HCT116 (cell line): ENCODE results near the gene PRAMEF12. TPM values are rescaled to one million over a fixed set of nuclear protein-coding genes. Genes with fewer than 3 reads are reported as not detected.

ENCODE experiments used
- ATAC-seq: fragments of 200-7000 bp; cut with Tn5 transposase; 2 replicates; pipeline ENCODE4 v1.9.1; 2020; ENCODE audit warnings: mild to moderate bottlenecking, moderate library complexity
- BruUV-seq: library from RNA; stranded (reverse); fragments of 400-500 nt; replicated peaks from 2 replicates; lab custom pipeline; 2021; lab: Mats Ljungman, UMichigan
- CTCF ChIA-PET: fragments of 300-600 bp; sonication (Branson Sonifier 250); formaldehyde crosslinking; loops from one replicate; lab custom pipeline; 2021; ENCODE audit warnings: antibody characterized with exemption; lab: Charles Lee
- POLR2A ChIA-PET: fragments of 300-600, 350-600 bp; sonication (Branson Sonifier 250); formaldehyde crosslinking; loops from one replicate; lab custom pipeline; 2021; ENCODE audit warnings: antibody characterized with exemption; lab: Charles Lee
- RAD21 ChIA-PET, 2 experiments: fragments of 300-600 bp; sonication (Branson Sonifier 250); formaldehyde crosslinking; loops; one replicate each; lab custom pipeline; 2023; ENCODE audit warnings: low total read pairs in 2 of 2; ENCODE audit not compliant: uncharacterized antibody in 2 of 2, unreplicated experiment in 2 of 2, low non-redundant PET in 1 of 2; lab: Charles Lee
- DNase-seq: peaks from one replicate; pipeline ENCODE4 v3.0.0-alpha.2; 2010; ENCODE audit warnings: low read depth, low spot score
- H2AFZ ChIP-seq: fragments of 200-600 bp; shearing (Covaris generic), sonication (generic); 2 replicates; pipeline ENCODE4 v1.6.1; 2017; ENCODE audit warnings: low read depth, mixed run types, mixed read lengths, antibody characterized with exemption, low read length; ENCODE audit not compliant: poor library complexity, severe bottlenecking
- H3K27ac ChIP-seq: 2 replicates; pipeline ENCODE4 v1.5.1; 2012; ENCODE audit warnings: low read depth, low read length
- H3K27me3 ChIP-seq: fragments of 200-600 bp; sonication (generic); 2 replicates; pipeline ENCODE4 v1.6.1; 2016; ENCODE audit warnings: mixed run types, low read length, mixed read lengths; ENCODE audit not compliant: insufficient read depth
- H3K36me3 ChIP-seq, 2 experiments: fragments of 200-500 bp in 1 of 2; fragments of 200-600 bp in 1 of 2; sonication (Bioruptor generic) in 1 of 2; sonication (generic) in 1 of 2; 2 replicates each; pipeline versions ENCODE4 v1.5.1 to v1.6.1; 2014 to 2016; ENCODE audit warnings: low read length in 2 of 2, inconsistent platforms in 1 of 2, mixed read lengths in 1 of 2, mixed run types in 1 of 2; ENCODE audit not compliant: insufficient read depth in 2 of 2, control insufficient read depth in 1 of 2
- H3K4me1 ChIP-seq, 2 experiments: fragments of 200-600 bp in 1 of 2; sonication (generic) in 1 of 2; 2 replicates each; pipeline versions ENCODE4 v1.5.1 to v1.6.1; 2012 to 2017; ENCODE audit warnings: low read length in 2 of 2, inconsistent platforms in 1 of 2, mild to moderate bottlenecking in 1 of 2, mixed read lengths in 1 of 2, mixed run types in 1 of 2, moderate library complexity in 1 of 2; ENCODE audit not compliant: insufficient read depth in 2 of 2, control insufficient read depth in 1 of 2
- H3K4me2 ChIP-seq: fragments of 200-600 bp; sonication (generic); 2 replicates; pipeline ENCODE4 v1.6.1; 2017; ENCODE audit warnings: mixed run types, low read length, mixed read lengths
- H3K4me3 ChIP-seq, 2 experiments: fragments of 200-600 bp in 1 of 2; sonication (generic) in 1 of 2; replicated peaks in 1 of 2; 2 replicates each; pipeline ENCODE4 v1.5.1; 2011 to 2016; ENCODE audit warnings: low read length in 2 of 2, control low read depth in 1 of 2, low read depth in 1 of 2, mild to moderate bottlenecking in 1 of 2, mixed read lengths in 1 of 2, mixed run types in 1 of 2
- H3K79me2 ChIP-seq: fragments of 200-600 bp; sonication (generic); 2 replicates; pipeline ENCODE4 v1.6.1; 2017; ENCODE audit warnings: mild to moderate bottlenecking, mixed run types, low read length, moderate library complexity, mixed read lengths; ENCODE audit not compliant: insufficient read depth
- H3K9ac ChIP-seq: fragments of 200-600 bp; sonication (generic); 2 replicates; pipeline ENCODE4 v1.6.1; 2016; ENCODE audit warnings: low read length, mixed read lengths
- H3K9me2 ChIP-seq: fragments of 200-600 bp; sonication (generic), shearing (Covaris generic); 2 replicates; pipeline ENCODE4 v1.6.1; 2017; ENCODE audit warnings: mixed run types, mild to moderate bottlenecking, moderate library complexity; ENCODE audit not compliant: insufficient read depth
- H3K9me3 ChIP-seq, 2 experiments: fragments of 200-500 bp in 1 of 2; fragments of 200-600 bp in 1 of 2; sonication (Bioruptor generic) in 1 of 2; sonication (generic) in 1 of 2; 2 replicates each; pipeline ENCODE4 v1.6.1; 2014 to 2017; ENCODE audit warnings: low read length in 2 of 2, mixed read lengths in 2 of 2, inconsistent platforms in 1 of 2, low read depth in 1 of 2, mild to moderate bottlenecking in 1 of 2, mixed run types in 1 of 2, moderate library complexity in 1 of 2; ENCODE audit not compliant: control insufficient read depth in 1 of 2, insufficient read depth in 1 of 2
- H4K20me1 ChIP-seq: fragments of 200-600 bp; sonication (generic), shearing (Covaris generic); 2 replicates; pipeline ENCODE4 v1.6.1; 2017; ENCODE audit warnings: mixed run types, mild to moderate bottlenecking, moderate library complexity; ENCODE audit not compliant: insufficient read depth
- ATF3 ChIP-seq: IDR thresholded peaks from 2 replicates; pipeline ENCODE4 v1.6.1; 2012
- CBX3 ChIP-seq: IDR thresholded peaks from 2 replicates; pipeline ENCODE4 v1.6.1; 2012; ENCODE audit warnings: low read depth
- CEBPB ChIP-seq: IDR thresholded peaks from 2 replicates; pipeline ENCODE4 v1.6.1; 2012; ENCODE audit warnings: low read depth
- FOSL1 ChIP-seq: IDR thresholded peaks from 2 replicates; pipeline ENCODE4 v1.6.1; 2012; ENCODE audit warnings: low read depth
- JUND ChIP-seq: IDR thresholded peaks from 2 replicates; pipeline ENCODE4 v1.6.1; 2012
- POLR2A ChIP-seq: IDR thresholded peaks from 2 replicates; pipeline ENCODE4 v1.7.0; 2011; ENCODE audit warnings: borderline replicate concordance; ENCODE audit not compliant: insufficient read depth, insufficient read length; ENCODE audit errors: extremely low read depth
- POLR2AphosphoS5 ChIP-seq: IDR thresholded peaks from 2 replicates; pipeline ENCODE4 v1.6.1; 2011; ENCODE audit warnings: mild to moderate bottlenecking, low read depth, low read length, moderate library complexity
- YY1 ChIP-seq: IDR thresholded peaks from 2 replicates; pipeline ENCODE4 v1.6.1; 2011; ENCODE audit warnings: low read length, low read depth, moderate library complexity, mild to moderate bottlenecking; ENCODE audit not compliant: insufficient replicate concordance; ENCODE audit errors: extremely low read depth
- intact Hi-C: fragments of 100-400 bp; cut with micrococcal nuclease; formaldehyde crosslinking; loops from 2 replicates; pipeline ENCODE4 v1.10.0; 2022
- total RNA-seq: library from RNA; stranded (reverse); gene quantifications from one replicate; pipeline ENCODE4 v1.2.1, GENCODE V29; 2021; ENCODE audit not compliant: unreplicated experiment

The PRAMEF12 gene
- total RNA-seq, 1 experiment from 2014 or later, result not detected

GRCh38 chr1:12769976-12770505 lies 3.5 kb upstream of the PRAMEF12 start:
- ChIA-PET POLR2A (no interaction called here), CTCF (no interaction called here), RAD21 (no interaction called here)
- Histone ChIP-seq H3K27me3 (peaks cover 6% of the 10 kb centered on the region; the same call in 1 of the 2 replicates), H2AFZ (no peak overlapping the region), H3K79me2 (no peaks in the 10 kb centered on the region), H3K4me1 (no peaks in the 10 kb centered on the region), H3K9me3 (no peaks in the 10 kb centered on the region), H4K20me1 (no peaks in the 10 kb centered on the region), H3K9ac (no peak overlapping the region), H3K36me3 (no peaks in the 10 kb centered on the region), H3K27ac (no peak overlapping the region), H3K4me3 (no peak overlapping the region), H3K4me2 (no peak overlapping the region), H3K9me2 (no peaks in the 10 kb centered on the region)
- ATAC-seq (no peak), DNase-seq (no peak)
- no TSS peak for BruUV-seq
- intact Hi-C loops, result loop anchor here (10.0 kb wide), 1 partner anchor 495 kb away; no protein-coding TSS in a partner anchor
- TF ChIP-seq YY1 (no peak), FOSL1 (no peak), CEBPB (no peak), POLR2A (no peak), JUND (no peak), CBX3 (no peak)

GRCh38 chr1:12770620-12771019 lies 2.9 kb upstream of the PRAMEF12 start:
- H3K27ac ChIP-seq, result no peak overlapping the region

More at GRCh38 chr1:12770620-12771019, 2.9 kb upstream of the PRAMEF12 start:
- intact Hi-C loops, result loop anchor here (10.0 kb wide), 1 partner anchor 496 kb away; no protein-coding TSS in a partner anchor
- RAD21 ChIA-PET, result no interaction called here
- no peak overlapping the region for H3K4me2 ChIP-seq
- H3K36me3 ChIP-seq, result no peaks in the 10 kb centered on the region
- no peak overlapping the region for H3K4me3 ChIP-seq
- H3K4me1 ChIP-seq, result no peaks in the 10 kb centered on the region
- no peaks in the 10 kb centered on the region for H4K20me1 ChIP-seq
- no peaks in the 10 kb centered on the region for H3K9me3 ChIP-seq
- CTCF ChIA-PET, result no interaction called here
- H3K9me2 ChIP-seq, result no peaks in the 10 kb centered on the region
- DNase-seq, result no peak
- no peaks in the 10 kb centered on the region for H3K79me2 ChIP-seq
- no TSS peak for BruUV-seq
- no peak for TF ChIP-seq ATF3
- no peak for TF ChIP-seq FOSL1
- TF ChIP-seq POLR2A, result no peak
- no peak for TF ChIP-seq POLR2AphosphoS5
- TF ChIP-seq YY1, result no peak
- no peak for ATAC-seq
- no peak overlapping the region for H3K9ac ChIP-seq
- POLR2A ChIA-PET, result no interaction called here
- H2AFZ ChIP-seq, result no peak overlapping the region
- H3K27me3 ChIP-seq, result peaks cover 6% of the 10 kb centered on the region; the same call in 1 of the 2 replicates
